Ishikawa (cell line): ENCODE data around the gene ARL14.

Source experiments
- CEBPB ChIP-seq: IDR thresholded peaks from 2 replicates; pipeline ENCODE4 v1.6.1; 2012
- CREB1 ChIP-seq: IDR thresholded peaks from 2 replicates; pipeline ENCODE4 v1.6.1; 2012; ENCODE audit warnings: low read depth
- EGR1 ChIP-seq: IDR thresholded peaks from 2 replicates; pipeline ENCODE4 v1.6.1; 2012
- EP300 ChIP-seq: IDR thresholded peaks from 2 replicates; pipeline ENCODE4 v1.6.1; 2012; ENCODE audit warnings: borderline replicate concordance
- FOXM1 ChIP-seq: IDR thresholded peaks from 2 replicates; pipeline ENCODE4 v1.6.1; 2012; ENCODE audit warnings: low read depth, borderline replicate concordance
- NFIC ChIP-seq: IDR thresholded peaks from 2 replicates; pipeline ENCODE4 v1.6.1; 2012
- RAD21 ChIP-seq: IDR thresholded peaks from 2 replicates; pipeline ENCODE4 v1.6.1; 2012; ENCODE audit warnings: low read depth
- TAF1 ChIP-seq: IDR thresholded peaks from 2 replicates; pipeline ENCODE4 v1.6.1; 2012; ENCODE audit warnings: low read depth, mild to moderate bottlenecking
- TCF12 ChIP-seq: IDR thresholded peaks from 2 replicates; pipeline ENCODE4 v1.6.1; 2012; ENCODE audit warnings: low read depth
- TEAD4 ChIP-seq: IDR thresholded peaks from 2 replicates; pipeline ENCODE4 v1.6.1; 2012
- YY1 ChIP-seq: IDR thresholded peaks from 2 replicates; pipeline ENCODE4 v1.6.1; 2012; ENCODE audit warnings: low read depth
- ZBTB7A ChIP-seq: IDR thresholded peaks from 2 replicates; pipeline ENCODE4 v1.6.1; 2012; ENCODE audit warnings: low read depth
- TF ChIP-seq, protein P1 (sequence below): IDR thresholded peaks from 2 replicates; pipeline ENCODE4 v1.6.1; 2012
- TF ChIP-seq, protein P2 (sequence below): IDR thresholded peaks from 2 replicates; pipeline ENCODE4 v1.6.1; 2012
- TF ChIP-seq, protein P3 (sequence below): IDR thresholded peaks from 2 replicates; pipeline ENCODE4 v1.6.1; 2012; ENCODE audit warnings: low read depth, mild to moderate bottlenecking

Gene ARL14

DNA sequence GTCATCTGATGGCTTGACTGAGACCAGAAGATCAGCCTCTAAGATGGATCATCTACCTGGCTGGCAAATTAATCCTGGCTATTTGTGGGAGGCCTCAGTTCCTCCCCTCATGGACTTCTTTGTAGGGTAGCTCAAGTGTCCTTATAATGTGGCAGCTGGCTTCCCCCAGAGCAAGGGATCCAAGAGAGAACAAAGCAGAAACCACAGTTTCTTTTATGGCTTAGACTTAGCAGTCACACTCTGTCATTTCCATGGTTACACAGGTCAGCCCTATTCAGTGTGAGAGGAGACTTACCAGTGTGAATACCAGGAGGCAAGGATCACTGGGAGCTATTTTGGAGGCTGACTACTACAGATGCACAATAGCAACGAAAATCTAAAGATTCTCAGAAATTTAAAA is 15.3 kb upstream of the ARL14 start:
- no peak for TF ChIP-seq CREB1
- TF ChIP-seq NFIC, result no peak
- TF ChIP-seq CEBPB, result no peak
- TF ChIP-seq FOXM1, result no peak

DNA sequence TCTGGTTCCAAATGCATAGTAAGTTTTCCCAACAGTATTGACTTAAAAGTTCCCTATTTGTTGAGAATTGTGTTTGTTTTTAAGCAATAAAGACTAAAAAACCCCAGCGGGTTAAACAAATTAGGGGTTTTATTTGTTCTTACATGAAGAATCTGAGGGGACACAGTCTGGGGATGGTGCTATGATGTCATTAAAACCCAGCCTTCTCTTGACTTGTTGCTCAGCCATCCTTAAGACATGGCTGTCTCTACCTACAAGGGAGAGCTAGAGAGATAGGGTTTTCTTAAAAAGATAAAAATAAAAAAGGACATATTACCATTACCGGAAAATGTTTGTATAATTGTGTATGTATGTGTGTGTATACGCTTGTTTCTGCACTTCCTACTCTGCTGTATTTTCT is 11.7 kb upstream of the ARL14 start:
- TF ChIP-seq, protein P1, sequence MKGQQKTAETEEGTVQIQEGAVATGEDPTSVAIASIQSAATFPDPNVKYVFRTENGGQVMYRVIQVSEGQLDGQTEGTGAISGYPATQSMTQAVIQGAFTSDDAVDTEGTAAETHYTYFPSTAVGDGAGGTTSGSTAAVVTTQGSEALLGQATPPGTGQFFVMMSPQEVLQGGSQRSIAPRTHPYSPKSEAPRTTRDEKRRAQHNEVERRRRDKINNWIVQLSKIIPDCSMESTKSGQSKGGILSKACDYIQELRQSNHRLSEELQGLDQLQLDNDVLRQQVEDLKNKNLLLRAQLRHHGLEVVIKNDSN, result no peak
- no peak for TF ChIP-seq CEBPB
- TF ChIP-seq TAF1, result no peak
- no peak for TF ChIP-seq RAD21
- no peak for TF ChIP-seq EP300
- TF ChIP-seq FOXM1, result no peak
- TF ChIP-seq, protein P2, sequence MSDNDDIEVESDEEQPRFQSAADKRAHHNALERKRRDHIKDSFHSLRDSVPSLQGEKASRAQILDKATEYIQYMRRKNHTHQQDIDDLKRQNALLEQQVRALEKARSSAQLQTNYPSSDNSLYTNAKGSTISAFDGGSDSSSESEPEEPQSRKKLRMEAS, result no peak
- TF ChIP-seq ZBTB7A, result no peak
- TF ChIP-seq YY1, result no peak
- TF ChIP-seq TEAD4, result no peak
- TF ChIP-seq, protein P3, sequence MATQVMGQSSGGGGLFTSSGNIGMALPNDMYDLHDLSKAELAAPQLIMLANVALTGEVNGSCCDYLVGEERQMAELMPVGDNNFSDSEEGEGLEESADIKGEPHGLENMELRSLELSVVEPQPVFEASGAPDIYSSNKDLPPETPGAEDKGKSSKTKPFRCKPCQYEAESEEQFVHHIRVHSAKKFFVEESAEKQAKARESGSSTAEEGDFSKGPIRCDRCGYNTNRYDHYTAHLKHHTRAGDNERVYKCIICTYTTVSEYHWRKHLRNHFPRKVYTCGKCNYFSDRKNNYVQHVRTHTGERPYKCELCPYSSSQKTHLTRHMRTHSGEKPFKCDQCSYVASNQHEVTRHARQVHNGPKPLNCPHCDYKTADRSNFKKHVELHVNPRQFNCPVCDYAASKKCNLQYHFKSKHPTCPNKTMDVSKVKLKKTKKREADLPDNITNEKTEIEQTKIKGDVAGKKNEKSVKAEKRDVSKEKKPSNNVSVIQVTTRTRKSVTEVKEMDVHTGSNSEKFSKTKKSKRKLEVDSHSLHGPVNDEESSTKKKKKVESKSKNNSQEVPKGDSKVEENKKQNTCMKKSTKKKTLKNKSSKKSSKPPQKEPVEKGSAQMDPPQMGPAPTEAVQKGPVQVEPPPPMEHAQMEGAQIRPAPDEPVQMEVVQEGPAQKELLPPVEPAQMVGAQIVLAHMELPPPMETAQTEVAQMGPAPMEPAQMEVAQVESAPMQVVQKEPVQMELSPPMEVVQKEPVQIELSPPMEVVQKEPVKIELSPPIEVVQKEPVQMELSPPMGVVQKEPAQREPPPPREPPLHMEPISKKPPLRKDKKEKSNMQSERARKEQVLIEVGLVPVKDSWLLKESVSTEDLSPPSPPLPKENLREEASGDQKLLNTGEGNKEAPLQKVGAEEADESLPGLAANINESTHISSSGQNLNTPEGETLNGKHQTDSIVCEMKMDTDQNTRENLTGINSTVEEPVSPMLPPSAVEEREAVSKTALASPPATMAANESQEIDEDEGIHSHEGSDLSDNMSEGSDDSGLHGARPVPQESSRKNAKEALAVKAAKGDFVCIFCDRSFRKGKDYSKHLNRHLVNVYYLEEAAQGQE, result no peak
- TF ChIP-seq TCF12, result no peak

DNA sequence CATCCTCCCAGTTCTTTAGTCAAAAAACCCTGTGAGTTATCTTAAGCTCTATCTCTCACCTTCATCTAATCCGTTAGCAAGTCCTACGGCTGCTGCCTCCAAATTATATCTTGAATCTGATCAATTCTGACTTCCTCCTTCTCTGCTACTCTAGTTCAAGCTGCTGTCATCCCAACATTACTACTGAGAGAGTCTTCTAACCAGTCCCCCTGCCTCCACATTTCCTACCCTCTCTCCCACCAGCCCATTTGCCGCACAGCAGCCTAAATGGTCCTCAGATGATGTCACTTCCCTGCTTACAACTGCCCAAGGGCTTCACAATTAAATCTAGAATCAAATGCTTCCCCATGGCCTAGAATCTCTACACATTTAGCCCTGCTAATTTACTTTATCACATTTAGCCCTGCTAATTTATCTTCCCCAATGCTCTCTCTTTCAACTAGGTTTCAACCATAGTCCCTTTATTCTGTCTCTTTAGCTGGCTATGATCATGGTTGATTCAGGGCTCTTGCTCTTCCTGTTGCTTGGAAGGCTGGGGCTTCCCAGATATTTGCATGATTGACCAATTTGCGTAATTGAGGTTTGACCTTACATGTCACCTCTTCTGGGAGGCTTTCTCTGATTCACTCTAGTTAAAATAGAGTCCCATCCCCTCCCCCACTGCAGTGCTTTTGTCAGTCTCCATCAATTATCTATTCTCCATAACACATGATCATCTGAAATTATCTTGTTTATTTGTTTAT is 11.0 kb upstream of the ARL14 start:
- TF ChIP-seq TCF12 (no peak), TEAD4 (no peak), YY1 (no peak), CREB1 (no peak), EGR1 (no peak), ZBTB7A (no peak), FOXM1 (no peak), NFIC (no peak), EP300 (no peak), CEBPB (no peak), TAF1 (no peak), RAD21 (no peak)
- TF ChIP-seq, protein P2, result no peak
- TF ChIP-seq, protein P1, result no peak
- TF ChIP-seq, protein P3, result no peak

DNA sequence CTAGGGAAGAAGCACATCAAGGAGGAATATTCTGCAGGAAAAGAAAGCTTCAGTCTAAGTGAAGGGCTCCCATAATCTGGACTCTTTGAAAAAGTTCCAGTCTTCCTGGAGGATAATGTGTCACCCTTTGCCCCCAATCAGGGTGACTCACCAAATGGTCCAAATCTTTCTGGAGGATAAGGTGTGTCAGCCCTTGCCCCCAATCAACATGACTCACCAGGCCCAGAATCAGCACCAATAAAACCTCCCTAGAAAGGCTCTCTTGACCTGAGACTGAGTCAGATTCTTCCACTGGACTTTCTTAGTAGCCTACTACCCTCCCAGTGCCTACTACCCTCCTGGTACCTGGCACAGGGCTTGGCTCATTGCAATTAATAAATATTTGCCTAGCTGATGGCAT is 9.5 kb upstream of the ARL14 start:
- TF ChIP-seq CEBPB, result no peak

DNA sequence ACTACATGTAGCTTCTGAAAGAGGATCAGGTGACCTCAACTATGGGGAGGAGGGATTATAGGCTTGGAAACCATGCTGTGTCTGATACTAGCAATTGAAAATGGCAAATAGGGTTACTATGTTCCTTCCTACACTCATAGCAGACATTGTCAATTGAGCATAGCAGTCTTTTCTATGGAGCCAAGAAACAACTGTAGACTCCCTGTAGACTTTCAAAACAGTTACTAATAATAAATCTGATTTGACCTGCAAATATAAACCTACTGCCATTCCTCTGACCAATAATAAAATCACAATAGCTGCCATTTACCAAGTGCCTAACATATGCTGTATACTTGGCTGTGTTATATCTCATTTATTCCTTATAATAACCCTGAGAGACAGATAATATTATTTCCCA is 8.5 kb upstream of the ARL14 start:
- TF ChIP-seq, protein P2, result no peak
- no peak for TF ChIP-seq TCF12
- no peak for TF ChIP-seq CREB1
- no peak for TF ChIP-seq TAF1
- TF ChIP-seq TEAD4, result no peak
- TF ChIP-seq EGR1, result no peak
- no peak for TF ChIP-seq CEBPB
- no peak for TF ChIP-seq NFIC
- TF ChIP-seq RAD21, result no peak
- no peak for TF ChIP-seq EP300
- no peak for TF ChIP-seq YY1
- no peak for TF ChIP-seq FOXM1
- TF ChIP-seq, protein P3, result no peak
- TF ChIP-seq, protein P1, result no peak
- no peak for TF ChIP-seq ZBTB7A
